GM18867 (cell line): ENCODE results near the gene CYLD.
A peak's percentile ranks its signal among the peaks of the same experiment; 100 is the strongest.

Experiments
- ATAC-seq: cut with Tn5 transposase; IDR thresholded peaks from one replicate; pipeline ENCODE4 v1.9.1; 2021; ENCODE audit warnings: mild to moderate bottlenecking, moderate library complexity; ENCODE audit not compliant: unreplicated experiment

Gene CYLD

DNA sequence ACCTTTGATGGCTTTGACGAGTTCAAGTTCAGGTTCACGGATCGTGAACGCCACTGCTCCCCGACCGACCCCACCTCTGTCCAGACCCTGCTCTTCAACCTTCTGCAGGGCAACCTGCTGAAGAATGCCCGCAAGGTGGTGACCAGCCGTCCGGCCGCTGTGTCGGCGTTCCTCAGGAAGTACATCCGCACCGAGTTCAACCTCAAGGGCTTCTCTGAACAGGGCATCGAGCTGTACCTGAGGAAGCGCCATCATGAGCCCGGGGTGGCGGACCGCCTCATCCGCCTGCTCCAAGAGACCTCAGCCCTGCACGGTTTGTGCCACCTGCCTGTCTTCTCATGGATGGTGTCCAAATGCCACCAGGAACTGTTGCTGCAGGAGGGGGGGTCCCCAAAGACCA lies 30.8 kb upstream of the CYLD start:
- no peak for ATAC-seq

DNA sequence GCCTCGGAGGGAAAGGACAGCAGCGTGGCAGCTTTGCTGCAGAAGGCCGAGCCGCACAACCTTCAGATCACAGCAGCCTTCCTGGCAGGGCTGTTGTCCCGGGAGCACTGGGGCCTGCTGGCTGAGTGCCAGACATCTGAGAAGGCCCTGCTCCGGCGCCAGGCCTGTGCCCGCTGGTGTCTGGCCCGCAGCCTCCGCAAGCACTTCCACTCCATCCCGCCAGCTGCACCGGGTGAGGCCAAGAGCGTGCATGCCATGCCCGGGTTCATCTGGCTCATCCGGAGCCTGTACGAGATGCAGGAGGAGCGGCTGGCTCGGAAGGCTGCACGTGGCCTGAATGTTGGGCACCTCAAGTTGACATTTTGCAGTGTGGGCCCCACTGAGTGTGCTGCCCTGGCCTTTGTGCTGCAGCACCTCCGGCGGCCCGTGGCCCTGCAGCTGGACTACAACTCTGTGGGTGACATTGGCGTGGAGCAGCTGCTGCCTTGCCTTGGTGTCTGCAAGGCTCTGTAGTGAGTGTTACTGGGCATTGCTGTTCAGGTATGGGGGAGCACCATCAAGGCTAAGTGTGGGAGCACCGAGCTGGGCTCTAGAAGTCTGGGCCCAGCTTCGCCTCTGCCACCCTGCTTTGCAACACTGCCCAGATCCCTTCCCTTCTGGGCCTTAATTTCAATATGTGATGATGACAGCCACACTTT lies 29.9 kb upstream of the CYLD start:
- ATAC-seq = no peak

DNA sequence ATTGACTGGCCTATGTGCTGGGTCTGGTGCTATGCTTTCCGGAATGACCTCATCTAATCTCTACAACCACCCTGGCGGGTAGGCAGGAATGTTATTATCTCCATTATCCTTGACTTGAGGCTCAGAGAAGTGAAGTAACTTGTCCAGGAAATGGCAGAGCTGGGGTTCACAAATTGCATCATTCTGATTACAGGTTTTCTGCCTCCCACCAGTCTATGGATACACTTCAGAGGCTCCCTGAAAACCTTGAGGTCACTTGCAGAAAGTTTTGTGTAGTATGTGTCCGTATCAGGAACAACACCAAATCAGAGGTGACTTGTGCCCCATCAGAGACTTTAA lies 29.4 kb upstream of the CYLD start:
- ATAC-seq = no peak

- ATAC-seq = no peak
Measured at GRCh38 chr16:50712956-50713355, 28.9 kb upstream of the CYLD start.

DNA sequence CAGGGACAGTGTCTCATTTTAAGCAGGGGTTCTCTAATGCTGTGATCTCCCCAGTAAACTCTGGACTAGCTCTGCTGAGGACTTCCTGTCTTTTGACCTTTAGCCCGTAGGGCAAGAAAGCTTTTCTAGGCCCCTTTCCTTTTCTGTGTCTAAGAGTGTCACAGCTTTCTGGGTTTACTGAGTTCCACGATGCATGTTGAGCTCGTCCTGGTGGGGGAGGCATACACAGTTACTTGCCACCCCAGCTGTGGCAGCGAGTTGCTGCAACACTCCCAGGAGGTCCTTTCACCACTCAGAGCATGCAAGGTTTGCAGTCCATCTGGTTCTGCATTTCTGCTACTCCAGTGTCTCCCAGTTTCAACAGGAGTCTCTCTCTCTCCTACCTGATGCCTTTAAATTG lies 24.8 kb upstream of the CYLD start:
- ATAC-seq = no peak

DNA sequence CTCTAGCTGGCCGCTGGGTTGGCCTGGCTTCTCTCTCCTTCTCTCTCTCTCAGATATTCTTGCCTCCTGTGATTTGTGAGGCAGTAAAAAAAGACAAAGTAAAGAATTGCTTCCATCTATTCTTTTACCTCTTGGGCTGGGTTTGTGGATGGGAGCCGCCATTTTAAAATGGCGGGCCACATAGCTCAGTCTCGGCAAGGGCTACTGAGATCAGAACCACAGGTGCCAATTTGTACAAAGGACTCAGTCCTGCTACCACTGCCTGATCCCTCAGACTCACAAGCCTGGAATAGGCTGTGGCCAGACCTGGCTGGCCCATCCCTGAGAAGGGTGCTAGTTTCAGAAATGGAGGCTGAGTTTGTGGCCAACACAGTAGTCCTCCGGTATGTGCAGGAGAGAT lies 24.4 kb upstream of the CYLD start:
- no peak for ATAC-seq

GRCh38 chr16:50718061-50718760 lies 23.7 kb upstream of the CYLD start:
- ATAC-seq = no peak

DNA sequence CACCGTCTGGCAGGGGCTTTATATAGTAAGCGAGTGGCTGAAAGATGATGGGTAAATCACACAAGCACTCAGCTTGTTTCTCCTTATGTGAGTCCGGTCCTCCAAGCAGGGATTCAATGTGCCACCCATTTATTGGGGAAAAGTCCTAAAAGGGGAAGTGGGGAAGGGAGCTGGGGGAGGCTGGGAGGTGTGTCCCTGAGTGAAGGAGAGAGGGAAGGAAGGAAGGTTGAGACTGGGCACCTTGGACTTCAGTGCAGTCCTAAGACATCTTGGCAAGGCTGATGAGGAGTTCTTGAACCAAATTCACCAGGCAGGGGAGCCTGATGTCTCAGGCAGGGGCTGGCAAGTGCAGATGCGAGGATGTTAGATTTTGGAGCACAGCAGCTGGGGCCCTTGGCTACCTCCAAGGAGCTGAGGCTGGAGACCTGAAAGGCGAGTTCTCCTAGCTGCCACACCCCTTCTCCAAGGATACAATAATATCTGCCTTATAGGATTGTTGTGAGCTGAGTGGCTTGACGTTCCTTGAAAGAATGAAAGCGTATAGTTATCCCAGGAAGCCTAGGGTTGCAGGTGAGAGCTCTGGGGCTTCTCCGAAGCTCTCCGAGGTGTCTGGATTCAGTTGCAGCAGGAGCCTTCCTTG lies 23.0 kb upstream of the CYLD start:
- ATAC-seq = no peak

- ATAC-seq = no peak
Measured at GRCh38 chr16:50719401-50720337, 22.2 kb upstream of the CYLD start.

DNA sequence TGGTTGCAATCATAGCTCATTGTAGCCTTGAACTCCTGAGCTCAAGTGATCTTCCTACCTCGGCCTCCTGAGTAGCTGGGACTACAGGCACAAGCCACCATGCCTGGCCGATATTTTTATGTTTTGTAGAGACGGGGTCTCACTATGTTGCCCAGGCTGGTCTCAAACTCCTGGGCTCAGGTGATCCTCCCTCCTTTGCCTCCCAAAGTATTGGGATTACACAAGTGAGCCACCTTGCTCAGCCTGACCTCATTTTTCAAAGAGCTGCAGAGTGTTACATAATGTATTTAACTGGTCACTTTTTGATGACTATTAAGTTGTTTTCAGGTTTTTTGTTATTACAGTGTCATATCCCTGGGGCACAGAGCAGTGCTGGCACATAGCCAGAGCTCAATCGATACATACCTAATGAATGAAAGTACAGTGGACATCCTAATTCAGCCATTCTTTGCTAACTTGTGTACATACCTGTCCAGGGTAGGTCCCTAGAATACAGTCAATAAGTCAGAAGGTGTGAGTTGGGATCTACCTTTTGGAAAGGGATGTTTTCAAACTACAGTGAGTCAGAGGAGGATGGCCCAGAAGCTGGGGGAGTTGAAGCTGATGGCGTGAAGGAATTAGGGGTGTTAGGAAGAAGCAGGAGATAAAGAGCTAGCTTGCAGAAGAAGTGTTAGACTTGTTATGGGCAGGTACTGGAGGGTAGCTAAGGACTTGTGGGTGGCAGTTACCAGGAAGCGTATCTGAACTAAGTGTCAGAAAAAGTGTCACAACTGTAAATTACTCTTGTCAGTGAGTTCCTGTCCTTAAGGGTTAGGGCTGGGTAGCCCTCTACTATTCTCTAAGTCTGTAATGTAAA lies 20.1 kb upstream of the CYLD start:
- no peak for ATAC-seq

- no peak for ATAC-seq
Measured at GRCh38 chr16:50722405-50722737, 19.5 kb upstream of the CYLD start.

- no peak for ATAC-seq
Measured at GRCh38 chr16:50722960-50723359, 18.9 kb upstream of the CYLD start.

DNA sequence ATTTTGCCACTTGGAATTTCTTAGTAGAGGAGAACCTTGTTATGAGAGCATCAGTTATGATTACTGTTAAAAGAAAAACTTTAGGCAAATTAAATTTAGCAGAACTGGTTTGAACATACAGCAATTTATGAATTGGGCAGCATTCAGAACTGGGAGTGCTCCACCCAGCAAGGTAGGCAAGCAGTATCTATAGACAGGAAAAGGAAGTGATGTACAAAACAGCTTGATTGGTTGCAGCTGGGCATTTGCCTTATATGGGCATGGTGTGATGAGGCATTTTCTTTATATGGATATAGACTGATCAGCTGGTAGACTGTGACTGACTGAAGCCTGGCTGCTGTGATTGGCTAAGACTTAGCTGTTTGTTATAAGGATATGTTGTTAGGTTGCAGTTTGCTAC lies 17.6 kb upstream of the CYLD start:
- no peak for ATAC-seq

DNA sequence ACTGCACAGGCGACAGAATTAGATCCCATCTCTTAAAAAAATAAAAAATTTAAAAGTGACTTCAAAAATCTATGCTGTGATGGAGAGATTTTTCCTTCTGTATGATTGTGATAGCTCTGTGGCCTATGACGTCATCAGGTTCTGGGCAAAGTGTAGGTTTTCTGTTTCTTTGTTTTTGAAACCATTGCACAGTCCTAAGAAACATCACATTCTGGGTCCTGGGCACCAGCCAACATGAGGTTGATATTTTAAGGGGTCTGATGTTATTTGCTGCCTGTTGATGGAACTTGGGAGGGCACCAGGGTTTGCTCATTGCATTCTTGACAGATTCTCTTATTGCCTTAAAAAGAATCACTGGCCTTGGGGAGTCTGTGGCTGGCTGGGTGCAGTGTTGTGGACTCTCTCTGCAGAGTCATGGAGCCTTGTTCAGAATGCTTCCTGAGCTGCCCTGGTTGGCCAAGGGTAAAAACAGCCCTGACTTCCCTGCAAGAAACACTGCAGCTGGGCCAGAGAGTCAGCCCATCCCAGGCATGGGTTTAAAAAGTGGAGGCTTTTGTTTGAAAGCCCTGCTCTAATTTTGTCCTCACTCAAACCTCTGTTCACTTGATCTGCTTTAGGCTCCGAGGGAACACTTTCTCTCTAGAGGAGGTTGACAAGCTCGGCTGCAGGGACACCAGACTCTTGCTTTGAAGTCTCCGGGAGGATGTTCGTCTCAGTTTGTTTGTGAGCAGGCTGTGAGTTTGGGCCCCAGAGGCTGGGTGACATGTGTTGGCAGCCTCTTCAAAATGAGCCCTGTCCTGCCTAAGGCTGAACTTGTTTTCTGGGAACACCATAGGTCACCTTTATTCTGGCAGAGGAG lies 10.5 kb upstream of the CYLD start:
- no peak for ATAC-seq

GRCh38 chr16:50731989-50732832 lies 9.7 kb upstream of the CYLD start:
- ATAC-seq = no peak

DNA sequence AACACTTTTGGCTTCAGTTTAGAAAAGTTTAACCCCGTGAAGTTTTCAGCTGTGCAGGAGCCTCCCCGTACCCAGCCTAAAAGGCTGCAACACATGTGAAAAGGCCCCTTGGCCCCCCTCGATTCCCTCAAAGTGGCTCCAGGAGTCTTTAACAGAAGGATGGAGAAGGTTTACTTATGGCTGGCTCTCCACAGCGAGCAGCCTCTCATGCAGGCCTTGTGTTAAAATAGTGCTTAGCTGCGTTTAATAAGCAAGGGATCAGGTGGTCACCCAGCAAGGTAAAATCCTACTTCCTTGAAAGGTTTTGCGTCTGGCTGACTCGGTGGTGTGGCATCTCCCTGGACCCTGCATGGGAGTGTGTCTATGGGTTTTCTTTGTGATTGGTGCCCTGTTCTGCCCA lies 8.4 kb upstream of the CYLD start:
- no peak for ATAC-seq

DNA sequence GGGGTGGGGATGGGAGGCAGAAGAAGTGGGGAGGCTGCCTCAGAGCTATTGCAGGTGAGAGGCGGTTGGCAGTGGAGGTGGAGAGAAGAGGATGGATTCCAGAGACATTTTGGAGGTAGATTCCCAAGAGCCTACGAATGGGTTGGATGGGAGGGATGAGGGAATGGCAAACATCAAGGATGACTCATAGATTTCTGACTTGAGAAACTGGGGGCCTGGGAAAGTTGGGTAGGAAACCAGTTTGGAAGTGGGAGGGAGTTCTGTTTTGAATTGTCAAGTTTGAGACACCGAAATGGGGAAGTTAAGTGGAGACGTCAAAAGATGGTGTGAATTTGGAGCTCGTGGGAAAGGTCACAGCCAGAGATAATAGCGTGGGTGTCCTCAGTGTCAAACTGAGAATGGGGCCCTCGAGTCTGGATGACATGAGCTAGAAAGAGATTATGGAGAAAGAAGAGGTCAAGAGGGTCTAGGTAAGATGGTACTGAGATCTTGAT lies 6.2 kb upstream of the CYLD start:
- peak; percentile 66 for ATAC-seq

- ATAC-seq = no peak
Measured at GRCh38 chr16:50736448-50736847, 5.4 kb upstream of the CYLD start.
